GM18498 (cell line): ENCODE measurements around the gene ATP10B.
"Not testable (repeated sequence)": the region's sequence is repeated elsewhere in the genome, so short reads cannot be mapped to it uniquely, and the experiment has no call there.

ENCODE experiments used
- ATAC-seq: cut with Tn5 transposase; IDR thresholded peaks from one replicate; pipeline ENCODE4 v1.9.1; 2021; ENCODE audit warnings: mild to moderate bottlenecking, moderate library complexity; ENCODE audit not compliant: unreplicated experiment

Gene ATP10B

DNA sequence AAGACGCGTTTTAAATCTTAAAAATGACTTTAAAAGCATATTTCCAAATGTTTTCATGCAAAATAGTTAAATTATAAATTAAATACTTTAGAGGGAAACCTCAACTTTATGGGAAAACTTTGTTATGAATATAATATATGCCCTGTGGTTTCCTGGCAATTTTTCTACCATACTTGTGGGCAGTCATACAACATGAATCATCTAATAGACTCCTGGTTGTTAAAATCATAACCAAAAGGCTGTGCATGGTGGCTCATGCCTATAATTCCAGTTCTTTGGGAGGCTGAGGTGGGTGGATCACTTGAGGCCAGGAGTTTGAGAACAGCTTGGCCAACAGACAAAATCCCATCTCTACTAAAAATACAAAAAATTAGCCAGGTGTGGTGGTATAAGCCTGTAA, 18.2 kb downstream of the ATP10B start:
- no peak for ATAC-seq

DNA sequence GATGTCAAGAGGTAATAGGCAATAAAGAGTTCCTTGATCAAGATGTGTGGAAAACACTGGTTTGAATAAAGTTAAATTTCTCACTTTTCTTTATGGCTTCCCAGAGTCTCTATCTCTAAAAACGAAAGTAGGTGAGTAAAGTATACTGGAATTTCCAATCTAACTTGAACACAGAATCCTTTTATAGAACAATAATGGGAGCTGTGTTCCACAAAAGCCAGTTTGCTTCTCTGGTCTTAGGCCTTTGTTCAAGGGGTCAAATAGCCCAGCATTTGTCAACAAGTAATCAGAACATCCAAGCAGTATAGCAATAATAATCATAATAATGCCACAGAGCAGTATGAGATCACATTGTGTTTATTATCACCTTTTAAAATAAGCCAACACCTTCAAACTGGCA, 20.2 kb downstream of the ATP10B start:
- ATAC-seq = no peak

DNA sequence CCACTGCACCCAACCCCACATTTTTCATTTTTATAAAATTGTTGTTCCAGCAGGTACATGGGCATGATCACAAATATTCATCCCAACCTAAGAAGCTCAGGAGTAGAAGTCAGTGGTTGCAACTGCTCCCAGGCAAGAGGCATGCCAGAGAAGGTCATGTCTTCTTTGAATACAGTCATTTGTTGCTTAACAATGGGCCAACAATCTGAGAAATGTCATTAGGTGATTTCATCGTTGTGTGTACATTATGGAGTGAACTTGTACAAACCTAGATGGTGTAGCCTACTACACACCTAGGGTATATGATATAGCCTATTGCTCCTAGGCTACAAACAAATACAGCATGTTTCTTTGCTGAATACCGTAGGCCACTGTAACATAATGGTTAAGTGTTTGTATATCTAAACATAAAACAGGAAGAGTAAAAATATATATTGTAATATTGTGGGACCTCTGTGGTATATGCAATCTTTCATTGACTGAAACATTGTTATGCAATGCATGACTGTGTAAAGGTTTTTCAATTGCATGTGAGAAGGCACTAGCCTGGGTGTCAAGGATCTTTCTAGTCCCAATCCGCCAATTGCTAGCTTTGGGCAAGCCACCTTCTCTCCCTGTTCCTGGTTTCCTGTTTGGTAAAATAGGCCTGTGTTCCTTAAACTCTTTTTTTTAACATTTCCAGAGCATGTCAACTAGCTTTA, 27.6 kb downstream of the ATP10B start:
- ATAC-seq = no peak

DNA sequence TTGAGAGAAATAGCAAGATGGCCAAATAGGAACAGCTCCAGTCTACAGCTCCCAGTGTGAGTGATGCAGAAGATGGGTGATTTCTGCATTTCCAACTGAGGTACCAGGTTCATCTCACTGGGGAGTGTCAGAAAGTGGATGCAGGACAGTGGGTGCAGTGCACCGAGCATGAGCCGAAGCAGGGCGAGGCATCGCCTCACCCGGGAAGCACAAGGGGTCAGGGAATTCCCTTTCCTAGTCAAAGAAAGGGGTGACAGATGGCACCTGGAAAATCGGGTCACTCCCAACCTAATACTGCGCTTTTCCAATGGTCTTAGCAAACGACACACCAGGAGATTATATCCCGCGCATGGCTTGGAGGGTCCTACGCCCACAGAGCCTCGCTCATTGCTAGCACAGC, 39.0 kb downstream of the ATP10B start:
- ATAC-seq = not testable (repeated sequence)

DNA sequence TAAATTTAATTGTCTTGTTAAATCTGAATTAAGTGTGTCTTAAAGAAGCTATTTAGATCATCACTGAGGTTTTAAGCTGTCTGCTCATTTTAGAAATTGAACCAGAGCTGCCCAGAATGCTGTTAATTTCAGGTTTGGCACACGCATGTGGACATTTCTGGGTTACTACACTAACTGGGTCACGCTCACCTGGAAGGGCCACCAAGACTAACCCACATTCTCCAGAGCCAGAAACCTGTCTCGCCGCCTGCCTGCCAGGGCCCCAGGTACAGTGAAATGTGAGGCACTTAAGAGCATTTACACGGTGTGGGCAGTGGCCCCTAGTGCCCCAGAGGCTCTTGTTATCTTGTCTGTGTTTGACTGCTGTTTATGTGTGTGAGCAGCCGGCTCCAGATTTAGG, 46.6 kb downstream of the ATP10B start:
- ATAC-seq = no peak

DNA sequence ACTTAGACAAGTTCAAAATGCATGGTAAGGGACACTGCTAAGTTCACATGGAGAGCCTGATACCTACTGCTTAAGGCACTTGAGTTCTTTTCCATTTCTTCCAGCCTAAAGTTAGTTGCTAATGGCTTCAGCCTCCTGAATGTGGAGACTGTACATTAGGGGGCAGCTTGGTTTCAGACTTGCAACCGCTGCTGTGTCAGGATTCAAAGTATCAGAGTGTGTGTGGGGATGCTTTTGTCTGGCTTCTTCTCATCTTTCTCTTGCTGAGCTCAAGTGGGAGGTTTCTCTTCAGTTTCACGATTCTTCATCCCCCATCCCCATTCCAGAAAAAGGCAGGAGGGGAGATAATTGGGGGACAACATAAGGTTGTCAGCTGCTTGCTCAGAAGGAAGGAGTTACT, 49.4 kb downstream of the ATP10B start:
- peak; percentile 49 for ATAC-seq

DNA sequence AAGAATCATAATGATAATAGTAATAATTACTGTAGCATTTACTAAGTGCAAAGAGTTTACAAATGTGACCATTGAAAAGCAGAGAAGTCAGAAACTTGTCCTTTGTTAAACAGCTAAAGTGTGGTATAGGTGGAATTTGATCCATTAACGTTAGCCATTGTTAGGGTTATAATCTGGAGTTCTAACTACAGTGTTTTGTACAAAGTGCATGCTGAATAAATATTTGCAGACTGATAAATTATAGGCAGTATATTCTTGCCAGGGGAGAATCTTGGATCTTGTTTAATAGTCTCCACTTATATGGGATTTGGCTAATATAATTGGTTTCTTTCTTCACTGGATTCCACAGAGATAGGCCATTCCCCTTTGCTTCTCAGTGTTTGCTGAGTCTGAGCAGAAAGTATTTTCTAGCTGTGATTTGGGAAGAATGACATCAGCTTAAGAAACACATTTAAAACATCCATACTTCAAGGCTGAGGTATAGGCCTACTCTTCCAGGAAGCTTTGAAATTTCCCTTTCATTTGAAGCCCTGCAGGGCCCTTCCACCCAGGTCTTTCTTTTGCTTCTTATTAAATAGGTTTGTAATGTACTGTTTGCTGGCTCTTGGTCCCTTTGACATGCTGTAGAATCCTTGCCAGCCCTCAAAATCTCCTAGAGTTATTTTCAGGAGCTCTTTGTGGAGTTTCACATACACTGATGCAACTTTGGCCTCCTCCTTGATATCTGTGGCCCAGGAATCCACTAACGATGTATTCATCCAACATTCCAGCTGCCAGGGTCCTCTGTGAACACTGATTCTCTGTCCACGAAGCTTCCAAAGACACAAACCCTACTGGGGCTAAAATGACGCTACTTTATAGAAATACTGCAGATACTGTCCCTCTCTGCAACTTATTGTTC, 51.4 kb downstream of the ATP10B start:
- ATAC-seq = no peak

DNA sequence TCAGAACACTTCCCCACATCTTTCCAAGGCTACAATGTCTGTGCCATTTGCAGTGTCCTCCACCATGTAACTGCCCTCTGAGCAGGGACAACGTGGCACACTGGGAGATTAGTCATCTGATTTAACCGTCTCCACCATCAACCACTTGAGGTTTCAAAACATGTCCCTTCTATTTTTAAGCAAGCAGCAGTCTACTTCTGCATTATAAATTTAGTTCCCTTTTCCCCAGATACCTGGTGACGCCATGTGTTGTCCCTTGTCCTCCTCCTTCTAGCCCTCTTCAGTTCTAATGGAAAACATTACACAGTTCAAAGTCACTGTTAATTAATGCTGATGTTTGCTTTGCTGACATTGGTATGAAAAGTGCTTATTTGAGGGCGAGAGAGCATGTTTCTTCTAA, 52.8 kb downstream of the ATP10B start:
- ATAC-seq = peak; percentile 72

DNA sequence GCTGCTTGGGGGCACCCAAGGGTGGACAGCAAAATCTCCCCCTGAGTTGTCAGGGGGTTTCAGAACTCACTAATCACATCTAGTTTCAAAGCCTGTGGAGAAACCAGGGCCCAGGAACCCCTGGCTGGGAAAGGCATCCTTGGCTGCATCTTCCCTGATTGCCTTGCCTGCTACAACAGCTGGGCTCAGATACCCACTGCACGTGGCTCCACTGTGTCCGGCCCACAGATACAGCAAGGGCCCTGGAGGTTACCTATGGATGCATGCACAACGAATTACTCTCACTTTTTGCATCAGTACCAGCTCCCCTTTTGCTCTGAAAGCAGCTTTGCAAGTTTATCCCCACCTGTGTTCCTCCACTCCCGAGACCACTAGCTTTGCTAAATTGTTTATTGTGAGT, 55.0 kb downstream of the ATP10B start:
- no peak for ATAC-seq

DNA sequence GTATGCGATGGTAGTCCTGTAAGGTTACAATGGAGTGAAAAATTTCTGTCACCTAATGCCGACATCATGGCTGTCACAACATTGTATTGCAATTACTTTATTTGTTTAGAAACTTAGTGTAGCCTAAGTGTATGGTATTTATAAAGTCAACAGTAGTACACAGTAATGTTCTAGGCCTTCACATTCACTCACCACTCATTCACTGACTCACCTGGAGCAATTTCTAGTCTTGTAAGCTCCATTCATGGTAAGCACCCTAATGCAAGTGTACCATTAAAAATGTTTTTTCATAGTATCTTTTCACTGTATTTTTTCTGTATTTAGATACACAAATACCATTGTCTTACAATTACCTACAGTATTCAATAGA, 58.5 kb downstream of the ATP10B start:
- ATAC-seq = no peak

DNA sequence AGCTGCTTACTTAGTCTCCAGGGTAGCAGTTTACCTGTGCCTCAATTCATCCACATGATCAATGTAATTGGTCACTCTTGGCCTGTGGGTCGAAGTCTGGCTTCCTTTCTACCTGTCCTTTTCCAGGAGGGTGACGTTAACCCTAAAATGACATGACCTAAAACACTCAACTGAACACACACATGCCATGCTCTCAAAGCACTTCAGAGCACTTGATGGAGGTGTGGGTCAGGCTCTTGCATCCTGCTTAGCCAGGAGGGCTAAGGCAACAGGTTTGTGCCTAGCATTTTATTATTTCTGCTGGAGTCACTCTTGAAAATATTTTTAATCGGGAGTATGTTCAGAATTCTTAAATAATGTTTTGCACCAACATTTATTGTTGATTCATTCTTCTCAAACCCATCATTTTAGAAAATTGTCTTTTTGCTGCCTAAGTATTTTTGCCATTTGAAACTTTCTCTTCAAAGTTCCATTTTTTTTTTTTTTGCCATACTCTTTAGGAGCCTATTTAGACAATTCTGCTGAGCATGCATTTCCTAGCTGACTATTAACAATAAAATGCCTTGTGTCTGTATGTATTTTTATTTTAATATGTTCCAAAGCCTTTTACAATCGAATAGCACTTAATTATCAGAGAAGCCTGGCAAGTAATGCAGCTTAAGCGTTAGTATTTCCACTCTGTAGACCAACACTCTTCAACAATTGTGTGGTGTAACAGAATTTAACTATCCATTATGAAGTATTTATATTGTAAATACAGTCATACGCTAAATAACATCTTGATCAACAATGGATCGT, 59.1 kb downstream of the ATP10B start:
- no peak for ATAC-seq

DNA sequence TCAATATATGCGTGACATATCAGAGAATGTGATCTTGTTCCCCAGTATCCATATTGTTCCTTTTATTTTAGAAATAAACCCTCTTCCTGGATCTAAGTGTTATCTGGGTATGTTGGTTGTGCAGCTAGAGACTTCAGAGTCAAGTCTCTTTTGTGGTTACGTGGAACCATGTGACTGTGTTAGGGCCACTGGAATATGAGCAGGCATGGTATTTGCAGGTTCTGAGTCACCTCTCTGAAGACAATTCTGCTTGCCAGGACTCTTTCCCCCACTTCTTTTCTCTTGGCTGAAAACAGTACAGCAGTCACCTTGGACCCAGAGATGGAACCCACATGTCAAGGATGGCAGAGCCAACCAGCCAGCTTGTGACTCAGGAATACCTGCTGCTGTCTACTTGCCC, 59.7 kb downstream of the ATP10B start:
- ATAC-seq = no peak

DNA sequence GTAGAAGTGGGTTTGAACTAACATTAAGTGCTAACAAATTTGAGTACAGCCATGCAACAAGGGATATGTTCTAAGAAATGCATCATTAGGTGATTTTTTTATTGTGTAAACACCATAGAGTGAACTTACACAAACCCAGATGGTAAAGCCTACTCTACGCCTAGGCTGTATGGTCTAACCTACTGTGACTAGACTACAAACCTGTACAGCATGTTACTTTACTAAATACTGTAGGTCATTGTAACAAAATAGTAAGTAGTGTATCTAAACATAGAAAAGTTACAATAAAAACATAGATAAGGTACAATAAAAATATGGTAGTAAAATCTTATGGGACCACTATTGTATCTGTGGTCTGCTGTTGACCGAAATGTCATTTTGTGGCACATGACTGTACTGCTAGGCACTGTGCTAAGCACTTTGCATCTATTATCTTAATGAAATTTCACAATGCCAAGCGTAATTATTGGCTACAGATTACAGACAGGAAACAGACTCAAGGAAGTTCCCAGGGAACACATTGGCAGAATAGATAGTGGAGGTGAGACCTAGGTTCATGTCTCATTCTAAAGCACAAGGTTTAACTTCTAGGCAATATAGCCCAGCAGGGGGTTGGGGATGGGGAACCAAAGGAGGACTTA, 62.7 kb downstream of the ATP10B start:
- ATAC-seq = no peak

DNA sequence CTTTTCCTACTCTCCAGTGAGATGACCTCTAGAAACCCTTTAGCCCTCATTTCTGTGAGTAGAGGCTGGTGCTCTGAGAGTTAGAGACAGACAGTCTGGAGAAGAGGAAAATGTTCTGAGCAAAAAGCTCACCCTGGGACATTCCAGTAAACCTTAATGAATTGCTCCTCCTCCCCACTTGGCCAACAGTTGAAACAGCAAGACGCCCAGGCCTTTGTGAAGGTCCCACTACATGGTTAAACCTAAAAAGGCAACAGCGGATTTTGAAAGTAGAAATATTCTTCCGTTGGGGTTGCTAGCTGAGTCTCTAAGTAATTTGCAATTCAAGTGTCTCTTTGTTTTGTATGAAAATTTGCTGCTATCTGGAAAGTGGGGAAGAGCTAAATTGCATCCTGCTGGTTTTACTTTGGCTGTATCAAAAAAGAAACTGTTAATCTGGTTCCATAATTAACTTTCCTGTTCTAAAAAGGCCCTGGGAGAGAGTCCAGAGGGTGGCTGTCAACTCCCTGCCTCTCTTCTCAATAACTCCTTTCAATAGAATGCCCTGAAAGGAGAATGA, 63.8 kb downstream of the ATP10B start:
- no peak for ATAC-seq

DNA sequence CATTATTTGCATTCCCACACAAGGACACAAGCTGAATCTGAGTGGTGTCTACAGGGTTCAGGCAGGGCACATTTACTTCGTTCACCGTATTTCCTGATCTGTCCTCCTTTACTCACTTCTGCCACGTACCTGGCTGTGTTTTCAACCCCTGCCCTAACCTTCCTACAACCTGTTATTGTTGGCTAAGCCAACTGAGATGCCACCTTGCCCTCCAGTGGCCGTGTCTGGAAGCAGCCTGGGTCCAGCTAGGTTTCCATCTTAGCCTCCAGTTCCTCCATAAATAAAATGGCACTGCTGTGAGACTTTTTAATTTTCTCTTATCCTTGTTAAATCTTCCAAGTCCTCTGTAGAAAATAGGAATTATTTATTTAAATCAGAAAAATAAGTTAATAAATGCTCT, 64.8 kb downstream of the ATP10B start:
- ATAC-seq = peak; percentile 84

DNA sequence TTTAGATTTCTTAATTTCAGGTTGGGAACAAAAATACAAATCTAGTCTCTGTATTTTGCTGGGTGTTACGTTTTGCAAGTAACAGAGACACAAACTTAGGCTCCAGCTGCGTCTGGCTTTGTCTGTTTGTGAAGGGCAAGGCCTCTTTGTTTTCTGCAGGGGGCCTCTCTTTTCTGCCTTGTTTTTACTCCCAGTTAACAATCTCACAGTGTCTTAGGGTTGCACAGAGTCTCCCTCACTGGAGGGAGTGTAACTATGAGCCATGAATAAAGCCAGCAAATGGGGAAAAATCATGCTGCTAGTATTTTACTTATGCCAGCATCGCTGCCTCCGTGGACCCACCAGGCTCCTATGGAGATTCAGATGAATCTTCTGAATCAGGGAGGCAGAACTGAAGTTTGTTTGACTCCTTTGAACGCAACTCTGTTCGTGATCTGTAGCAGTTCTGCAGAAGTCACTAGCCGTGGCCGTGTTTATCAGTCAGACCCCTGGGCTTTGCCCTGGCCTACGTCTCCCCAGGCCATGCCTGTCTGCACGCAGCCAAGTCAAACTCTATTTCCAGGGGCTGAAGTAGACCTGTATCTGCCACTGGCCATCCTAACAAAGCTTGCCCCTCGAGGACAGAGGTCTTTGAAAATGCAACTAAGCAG, 77.2 kb downstream of the ATP10B start:
- no peak for ATAC-seq

DNA sequence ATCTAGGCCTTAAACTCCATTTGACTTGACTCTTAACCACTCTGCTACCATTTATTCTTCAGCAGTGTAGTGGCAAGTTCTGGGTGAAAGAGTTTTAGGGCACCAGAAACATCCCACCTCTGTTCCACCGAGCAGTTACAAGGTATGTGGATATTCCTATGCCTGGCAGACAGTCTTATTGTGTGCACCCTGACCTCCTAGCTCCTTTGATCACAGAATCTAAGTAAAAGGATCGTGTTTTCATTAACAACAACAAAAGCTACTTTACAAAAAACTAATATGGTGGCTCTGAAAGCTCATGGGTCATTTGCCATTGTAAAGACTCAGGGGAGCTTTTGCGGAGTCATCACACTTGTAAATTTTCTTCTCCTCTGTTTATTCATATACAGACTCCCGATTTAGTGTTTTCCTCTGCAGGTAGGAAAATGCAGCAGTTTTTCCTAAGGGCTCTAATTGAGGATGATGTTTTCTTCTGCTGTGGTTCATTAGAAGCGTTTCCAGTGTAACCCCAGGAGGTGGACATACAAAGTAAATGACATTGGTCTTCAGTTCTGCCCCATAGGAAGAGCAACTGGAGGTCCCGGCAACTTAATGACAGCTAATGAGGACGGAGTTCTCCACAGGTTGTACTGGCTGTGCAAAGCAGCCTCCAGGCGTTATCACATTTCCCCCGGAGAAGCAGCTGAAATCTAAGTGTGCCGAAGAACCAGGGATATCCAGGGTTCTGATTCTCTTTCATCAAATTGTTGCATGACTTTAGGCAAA, 78.2 kb downstream of the ATP10B start:
- no peak for ATAC-seq

DNA sequence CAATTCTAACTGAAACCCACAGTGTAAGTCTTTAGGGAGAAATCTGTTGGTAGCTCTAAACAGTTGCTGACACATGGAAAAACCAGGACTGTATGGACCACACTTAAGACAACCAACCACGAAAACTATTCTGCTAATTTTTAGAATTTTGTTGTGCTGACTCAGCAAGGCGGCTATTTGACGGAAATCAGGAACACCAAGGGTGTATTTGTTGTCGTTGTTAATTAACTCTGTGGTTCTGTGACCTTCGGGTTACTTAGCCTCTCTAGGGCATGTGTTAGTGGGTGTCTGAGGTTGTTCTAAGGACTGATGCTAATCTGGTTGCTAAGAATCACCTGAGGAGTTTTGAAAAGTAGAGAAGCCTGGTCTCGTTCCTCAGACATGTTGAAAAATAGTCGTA, 79.2 kb downstream of the ATP10B start:
- ATAC-seq = no peak

DNA sequence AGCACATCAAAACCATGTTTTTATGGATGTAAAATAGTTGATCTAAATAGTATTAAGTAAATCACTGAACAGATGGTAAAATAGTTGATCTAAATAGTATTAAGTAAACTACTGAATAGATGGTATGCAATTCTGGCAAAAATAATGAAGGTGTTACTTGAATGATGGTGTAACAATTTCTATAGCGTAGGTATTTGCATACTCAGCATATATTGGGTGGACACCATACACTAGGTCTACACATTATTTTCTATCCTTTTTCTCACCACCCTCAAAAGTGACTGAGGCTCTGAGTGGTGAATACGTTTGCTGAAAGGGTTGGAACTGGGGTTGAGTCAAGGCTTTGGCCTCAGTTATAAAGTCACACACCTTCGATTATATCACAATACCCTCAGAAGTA, 81.3 kb downstream of the ATP10B start:
- no peak for ATAC-seq

DNA sequence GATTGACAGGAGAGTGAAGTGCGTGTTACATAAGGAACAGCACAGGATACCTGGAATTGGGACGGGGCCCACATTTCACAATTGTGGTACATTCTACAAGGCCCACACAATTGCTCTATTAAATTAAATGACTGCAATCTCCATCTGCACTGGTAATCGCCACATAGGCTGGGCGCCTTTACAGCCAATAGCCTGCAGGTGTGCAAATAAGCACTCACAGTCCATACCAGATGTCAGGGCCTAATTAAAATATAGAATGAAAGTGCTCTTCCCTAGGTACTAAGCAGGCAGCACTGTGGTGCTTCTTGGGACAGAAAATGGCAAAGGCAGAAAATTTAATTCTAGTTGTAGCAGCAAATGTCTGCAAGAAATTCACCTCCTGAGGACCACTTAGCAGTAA, 82.7 kb downstream of the ATP10B start:
- ATAC-seq = no peak
